Central memory CD4-positive, alpha-beta T cell (primary cell): ENCODE results near the gene TMSB4X.
"Not testable (repeated sequence)": the region's sequence is repeated elsewhere in the genome, so short reads cannot be mapped to it uniquely, and the experiment has no call there.

Experiments used
- DNase-seq: peaks from one replicate; pipeline ENCODE4 v3.0.0; 2022
- total RNA-seq, 3 experiments: gene quantifications; one replicate each; lab custom pipeline; 2026; lab: John Stamatoyannopoulos, UW

The TMSB4X gene
- 578 to 2,216 (median 940) reads per million in 3 experiments for total RNA-seq

- peak; percentile 79 for DNase-seq
These were observed at the start of gene TMSB4X for GRCh38 chrX:12974796-12975669. Gene TMSB4X, plus strand, starts transcription at chrX:12975110.

GRCh38 chrX:12929701-12930100 lies 45.2 kb upstream of the TMSB4X start:
- DNase-seq: no peak

- DNase-seq: no peak
These were observed 44.8 kb upstream of the TMSB4X start for GRCh38 chrX:12930150-12930549.

- DNase-seq: no peak
These were observed 42.7 kb upstream of the TMSB4X start for GRCh38 chrX:12932244-12932643.

GRCh38 chrX:12934850-12935249 lies 40.1 kb upstream of the TMSB4X start:
- DNase-seq: no peak

- DNase-seq: no peak
These were observed 38.0 kb upstream of the TMSB4X start for GRCh38 chrX:12936947-12937346.

GRCh38 chrX:12940471-12940870 lies 34.4 kb upstream of the TMSB4X start:
- DNase-seq: not testable (repeated sequence)

- DNase-seq: not testable (repeated sequence)
These were observed 31.3 kb upstream of the TMSB4X start for GRCh38 chrX:12943592-12943991.

GRCh38 chrX:12944452-12944851 lies 30.5 kb upstream of the TMSB4X start:
- not testable (repeated sequence) for DNase-seq

- no peak for DNase-seq
These were observed 29.4 kb upstream of the TMSB4X start for GRCh38 chrX:12945494-12945893.

GRCh38 chrX:12946406-12946805 lies 28.5 kb upstream of the TMSB4X start:
- DNase-seq: no peak

GRCh38 chrX:12946838-12947544 lies 27.9 kb upstream of the TMSB4X start:
- DNase-seq: peak; percentile 77

GRCh38 chrX:12947545-12948235 lies 27.2 kb upstream of the TMSB4X start:
- no peak for DNase-seq

- no peak for DNase-seq
These were observed 26.4 kb upstream of the TMSB4X start for GRCh38 chrX:12948495-12948894.

GRCh38 chrX:12949205-12949926 lies 25.5 kb upstream of the TMSB4X start:
- DNase-seq: no peak

- peak; percentile 88 for DNase-seq
These were observed 24.8 kb upstream of the TMSB4X start for GRCh38 chrX:12949927-12950656.

- peak; percentile 71 for DNase-seq
These were observed 23.9 kb upstream of the TMSB4X start for GRCh38 chrX:12950851-12951594.

- DNase-seq: peak; percentile 26
These were observed 23.3 kb upstream of the TMSB4X start for GRCh38 chrX:12951595-12951975.

GRCh38 chrX:12953420-12953819 lies 21.5 kb upstream of the TMSB4X start:
- DNase-seq: no peak

GRCh38 chrX:12954376-12954775 lies 20.5 kb upstream of the TMSB4X start:
- no peak for DNase-seq

- no peak for DNase-seq
These were observed 19.9 kb upstream of the TMSB4X start for GRCh38 chrX:12954981-12955380.
